ENCODE data around the gene TLE3. TPM values are rescaled to one million over a fixed set of nuclear protein-coding genes. Genes with fewer than 3 reads are reported as not detected.

Gene TLE3
- total RNA-seq, 1 donor from 2014 or later = 58.8 TPM

GRCh38 chr15:70061696-70062270 lies 35.9 kb downstream of the TLE3 start:
- no peak for ATAC-seq
- no peak for TF ChIP-seq CTCF (IDR thresholded peaks at IDR 0.05)
- no peaks in the 10 kb centered on the region for H3K9me3 ChIP-seq
- H3K4me3 ChIP-seq = no peak overlapping the region
- DNase-seq = peak; percentile 29
- H3K4me1 ChIP-seq = peaks cover 25% of the 10 kb centered on the region
- H3K27me3 ChIP-seq = no peaks in the 10 kb centered on the region
- intact Hi-C loops (cut with DNase I) = no loop called here
- peaks cover 96% of the 10 kb centered on the region for H3K36me3 ChIP-seq
- no peak overlapping the region for H3K27ac ChIP-seq

- Histone ChIP-seq H3K27me3 (no peaks in the 10 kb centered on the region), H3K4me1 (peaks cover 25% of the 10 kb centered on the region), H3K36me3 (peaks cover 96% of the 10 kb centered on the region), H3K9me3 (no peaks in the 10 kb centered on the region), H3K4me3 (no peak overlapping the region), H3K27ac (no peak overlapping the region)
- ATAC-seq = no peak
- intact Hi-C loops (cut with DNase I) = no loop called here
- no peak for DNase-seq
- TF ChIP-seq CTCF (IDR thresholded peaks at IDR 0.05) = no peak
Measured at GRCh38 chr15:70060993-70061305, 36.8 kb downstream of the TLE3 start.

- DNase-seq (no peak), ATAC-seq (no peak)
- intact Hi-C loops (cut with DNase I) = no loop called here
- Histone ChIP-seq H3K27me3 (no peaks in the 10 kb centered on the region), H3K4me1 (peaks cover 22% of the 10 kb centered on the region), H3K4me3 (no peak overlapping the region), H3K9me3 (no peaks in the 10 kb centered on the region), H3K36me3 (peaks cover 96% of the 10 kb centered on the region), H3K27ac (no peak overlapping the region)
- no peak for TF ChIP-seq CTCF (IDR thresholded peaks at IDR 0.05)
Measured at GRCh38 chr15:70060214-70060992, 37.3 kb downstream of the TLE3 start.

- no peak for ATAC-seq
- no peaks in the 10 kb centered on the region for H3K27me3 ChIP-seq
- peaks cover 98% of the 10 kb centered on the region for H3K36me3 ChIP-seq
- no peak overlapping the region for H3K4me3 ChIP-seq
- H3K4me1 ChIP-seq = peaks cover 15% of the 10 kb centered on the region
- H3K9me3 ChIP-seq = no peaks in the 10 kb centered on the region
- no peak for TF ChIP-seq CTCF (IDR thresholded peaks at IDR 0.05)
- H3K27ac ChIP-seq = no peak overlapping the region
- intact Hi-C loops (cut with DNase I) = no loop called here
- DNase-seq = no peak
Measured at GRCh38 chr15:70059476-70060213, 38.1 kb downstream of the TLE3 start.

GRCh38 chr15:70058642-70059360 lies 38.9 kb downstream of the TLE3 start:
- ATAC-seq = no peak
- Histone ChIP-seq H3K27me3 (no peaks in the 10 kb centered on the region), H3K9me3 (no peaks in the 10 kb centered on the region), H3K4me3 (no peak overlapping the region), H3K27ac (no peak overlapping the region), H3K4me1 (peaks cover 11% of the 10 kb centered on the region), H3K36me3 (peaks cover 99% of the 10 kb centered on the region)
- intact Hi-C loops (cut with DNase I) = no loop called here
- no peak for DNase-seq
- TF ChIP-seq CTCF (IDR thresholded peaks at IDR 0.05) = no peak
